Fibroblast of villous mesenchyme (primary cell): ENCODE measurements around the gene C1orf210. TPM values are rescaled to one million over a fixed set of nuclear protein-coding genes. Genes with fewer than 3 reads are reported as not detected.

ENCODE experiments used
- DNase-seq: peaks from one replicate; pipeline ENCODE4 v3.0.0-alpha.2; 2010; ENCODE audit warnings: low read depth
- H3K4me3 ChIP-seq: 2 replicates; pipeline ENCODE4 v1.5.1; 2011; ENCODE audit warnings: low read depth, mild to moderate bottlenecking, low read length
- total RNA-seq: library from RNA; depleted of rRNA; stranded (reverse); fragments of >200 nt; gene quantifications from 2 replicates; pipeline ENCODE4 v1.2.3, GENCODE V29; 2012
- TF ChIP-seq, protein P1 (sequence below): IDR thresholded peaks from 2 replicates; pipeline ENCODE4 v1.5.1; 2012; ENCODE audit warnings: low read depth, mild to moderate bottlenecking, low read length; ENCODE audit not compliant: insufficient read depth

The C1orf210 gene
- total RNA-seq, 1 donor, result not detected

DNA sequence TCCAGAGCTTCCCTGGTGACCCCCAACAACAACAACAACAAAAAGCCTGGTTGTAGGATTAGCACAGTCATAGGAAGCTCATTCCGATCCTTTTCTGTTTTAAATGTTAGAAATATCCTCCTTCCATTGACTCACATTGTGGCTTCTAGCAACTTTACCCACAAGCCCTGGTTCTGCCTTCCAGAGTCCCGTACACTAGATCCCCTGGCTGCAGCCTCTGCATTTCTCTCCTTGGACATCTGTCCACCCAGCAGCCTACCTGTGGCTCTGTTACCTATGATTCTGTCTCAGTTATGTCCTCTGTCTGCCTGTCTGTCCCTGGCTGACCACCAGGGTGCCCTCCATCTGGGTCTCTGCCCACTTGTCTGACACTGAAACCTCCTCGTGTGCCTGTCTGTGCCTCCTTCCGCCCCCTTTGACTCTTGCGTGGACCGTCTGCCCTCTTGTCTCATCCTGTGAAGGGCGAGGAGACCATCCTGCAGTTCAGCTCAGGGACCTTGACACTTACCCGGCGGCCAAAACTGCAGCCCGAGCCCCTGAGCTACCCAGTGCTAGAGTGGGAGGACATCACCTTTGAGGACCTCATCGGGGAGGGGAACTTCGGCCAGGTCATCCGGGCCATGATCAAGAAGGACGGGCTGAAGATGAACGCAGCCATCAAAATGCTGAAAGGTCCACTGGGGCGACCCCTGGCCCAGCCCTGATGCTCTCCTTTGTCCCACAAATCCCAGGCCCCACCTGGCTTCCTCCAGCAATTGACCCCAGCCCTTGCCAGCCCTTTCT lies 31.5 kb upstream of the C1orf210 start:
- no peak overlapping the region for H3K4me3 ChIP-seq
- TF ChIP-seq, protein P1, sequence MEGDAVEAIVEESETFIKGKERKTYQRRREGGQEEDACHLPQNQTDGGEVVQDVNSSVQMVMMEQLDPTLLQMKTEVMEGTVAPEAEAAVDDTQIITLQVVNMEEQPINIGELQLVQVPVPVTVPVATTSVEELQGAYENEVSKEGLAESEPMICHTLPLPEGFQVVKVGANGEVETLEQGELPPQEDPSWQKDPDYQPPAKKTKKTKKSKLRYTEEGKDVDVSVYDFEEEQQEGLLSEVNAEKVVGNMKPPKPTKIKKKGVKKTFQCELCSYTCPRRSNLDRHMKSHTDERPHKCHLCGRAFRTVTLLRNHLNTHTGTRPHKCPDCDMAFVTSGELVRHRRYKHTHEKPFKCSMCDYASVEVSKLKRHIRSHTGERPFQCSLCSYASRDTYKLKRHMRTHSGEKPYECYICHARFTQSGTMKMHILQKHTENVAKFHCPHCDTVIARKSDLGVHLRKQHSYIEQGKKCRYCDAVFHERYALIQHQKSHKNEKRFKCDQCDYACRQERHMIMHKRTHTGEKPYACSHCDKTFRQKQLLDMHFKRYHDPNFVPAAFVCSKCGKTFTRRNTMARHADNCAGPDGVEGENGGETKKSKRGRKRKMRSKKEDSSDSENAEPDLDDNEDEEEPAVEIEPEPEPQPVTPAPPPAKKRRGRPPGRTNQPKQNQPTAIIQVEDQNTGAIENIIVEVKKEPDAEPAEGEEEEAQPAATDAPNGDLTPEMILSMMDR, result peak; percentile 11
- no peak for DNase-seq

DNA sequence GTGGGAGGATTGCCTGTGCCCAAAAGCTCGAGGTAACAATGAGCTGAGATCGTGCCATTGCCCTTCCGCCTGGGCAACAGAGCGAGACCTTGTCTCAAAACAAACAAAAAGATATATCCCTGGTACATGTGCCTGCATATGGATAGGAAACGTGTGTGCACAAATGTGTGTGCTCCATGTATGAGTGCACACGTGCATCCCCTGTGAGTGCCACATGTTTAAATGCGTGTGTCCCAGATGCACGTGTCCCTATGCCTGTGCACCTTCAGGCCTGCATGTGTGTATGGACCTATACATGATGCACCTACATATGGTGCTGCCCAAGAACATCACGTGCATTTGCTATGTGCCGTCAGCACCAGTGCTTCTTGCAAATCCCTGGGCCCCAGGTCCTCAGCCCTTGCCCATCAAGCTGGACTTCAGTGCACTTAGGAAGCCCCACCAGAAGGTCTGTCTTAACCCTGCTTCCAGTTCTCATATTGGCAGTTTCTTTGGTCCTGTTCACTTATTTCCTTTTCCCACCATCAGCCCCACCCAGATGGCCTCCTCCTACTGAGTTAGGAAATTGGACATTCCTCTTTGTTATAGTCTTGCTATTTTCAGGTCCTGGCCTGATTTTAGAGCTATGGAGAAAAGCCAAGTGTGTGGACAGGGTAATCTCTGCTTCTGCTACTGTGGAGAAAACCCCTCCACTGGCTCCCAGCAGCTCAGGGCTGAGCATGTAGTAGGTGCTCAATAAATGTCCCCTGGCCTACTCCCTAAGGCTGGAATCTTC lies 30.8 kb upstream of the C1orf210 start:
- DNase-seq, result no peak
- TF ChIP-seq, protein P1, result no peak
- no peak overlapping the region for H3K4me3 ChIP-seq

DNA sequence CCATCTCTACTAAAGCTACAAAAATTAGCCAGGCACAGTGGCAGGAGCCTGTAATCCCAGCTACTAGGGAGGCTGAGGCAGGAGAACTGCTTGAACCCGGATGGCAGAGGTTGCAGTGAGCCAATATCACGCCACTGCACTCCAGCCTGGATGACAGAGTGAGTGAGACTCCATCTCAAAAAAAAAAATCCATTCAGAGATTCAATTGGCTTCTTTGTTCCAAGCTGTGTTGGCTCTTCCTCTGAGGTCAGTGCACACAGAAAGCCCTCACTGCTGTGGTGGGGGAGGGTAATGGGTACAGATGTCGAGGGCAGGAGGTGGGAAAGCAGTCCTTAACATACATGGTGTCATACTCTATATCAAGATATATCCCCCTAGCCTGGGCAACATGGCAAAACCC lies 30.1 kb upstream of the C1orf210 start:
- TF ChIP-seq, protein P1, result no peak
- H3K4me3 ChIP-seq, result no peak overlapping the region
- DNase-seq, result no peak

DNA sequence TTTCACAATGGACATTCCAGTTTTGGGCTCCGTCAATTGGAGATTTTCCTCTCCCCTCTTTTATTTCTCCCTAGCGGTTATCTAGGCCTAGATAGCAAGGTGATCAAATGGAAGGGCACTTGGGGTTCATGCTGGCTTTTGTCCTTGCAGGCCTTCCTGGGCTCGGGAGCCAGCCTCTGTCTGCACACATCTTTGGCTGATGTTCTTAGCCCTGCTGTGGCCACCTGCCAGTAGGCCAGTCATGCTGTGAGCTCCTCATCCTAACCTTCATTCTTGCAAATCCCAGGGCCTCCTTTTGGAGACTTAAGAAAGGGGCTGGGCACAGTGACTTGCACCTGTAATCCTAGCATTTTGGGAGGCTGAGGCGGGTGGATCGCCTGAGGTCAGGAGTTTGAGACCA lies 28.9 kb upstream of the C1orf210 start:
- TF ChIP-seq, protein P1, result no peak
- DNase-seq, result no peak
- H3K4me3 ChIP-seq, result no peak overlapping the region

DNA sequence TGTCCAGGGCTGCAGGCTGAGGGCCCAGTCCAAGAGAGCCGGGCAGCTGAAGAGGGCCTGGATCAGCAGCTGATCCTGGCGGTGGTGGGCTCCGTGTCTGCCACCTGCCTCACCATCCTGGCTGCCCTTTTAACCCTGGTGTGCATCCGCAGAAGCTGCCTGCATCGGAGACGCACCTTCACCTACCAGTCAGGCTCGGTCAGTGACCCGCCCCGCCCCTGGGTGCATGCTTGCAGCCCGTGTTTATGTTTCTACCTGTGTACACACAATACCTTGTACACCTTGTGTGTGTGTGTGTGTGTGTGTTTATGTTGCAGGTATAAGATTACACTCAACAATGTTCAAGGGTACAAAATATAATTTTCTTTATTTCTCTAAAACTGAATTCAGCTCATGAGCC lies 28.4 kb upstream of the C1orf210 start:
- TF ChIP-seq, protein P1, result no peak
- no peak overlapping the region for H3K4me3 ChIP-seq
- DNase-seq, result no peak

DNA sequence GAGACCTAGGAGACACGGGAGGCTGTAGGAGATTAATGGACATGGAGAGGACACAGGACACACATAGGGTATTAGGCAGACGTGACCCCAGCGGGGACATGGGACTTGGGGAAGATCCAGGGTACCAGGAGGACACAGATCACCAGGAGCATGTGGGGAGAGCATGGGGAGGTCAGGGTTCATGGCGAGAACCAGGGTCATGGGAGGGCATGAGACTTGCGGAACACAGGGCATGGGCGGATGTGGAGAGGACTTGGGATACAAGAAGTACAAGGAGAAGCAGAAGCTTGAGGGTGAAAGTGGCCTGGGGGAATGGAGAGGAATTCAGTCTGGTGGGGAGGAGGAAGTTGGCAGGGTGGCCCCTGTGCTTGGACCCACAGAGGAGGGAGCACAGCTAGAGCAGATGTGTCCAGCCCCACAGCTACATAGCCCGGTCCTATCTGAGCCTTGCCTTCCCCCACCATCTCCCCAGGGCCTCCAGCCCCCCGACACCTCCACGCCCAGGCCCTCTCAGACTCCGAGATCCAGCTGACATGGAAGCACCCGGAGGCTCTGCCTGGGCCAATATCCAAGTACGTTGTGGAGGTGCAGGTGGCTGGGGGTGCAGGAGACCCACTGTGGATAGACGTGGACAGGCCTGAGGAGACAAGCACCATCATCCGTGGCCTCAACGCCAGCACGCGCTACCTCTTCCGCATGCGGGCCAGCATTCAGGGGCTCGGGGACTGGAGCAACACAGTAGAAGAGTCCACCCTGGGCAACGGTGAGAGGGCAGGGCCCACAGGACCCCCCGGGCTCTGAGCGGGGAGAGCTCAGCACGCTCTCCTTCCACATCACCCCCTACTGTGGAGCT lies 27.5 kb upstream of the C1orf210 start:
- H3K4me3 ChIP-seq, result no peak overlapping the region
- TF ChIP-seq, protein P1, result no peak
- DNase-seq, result no peak
